CD14-positive monocyte (primary cell): Measurements from ENCODE around the gene ELMO1. TPM values are rescaled to one million over a fixed set of nuclear protein-coding genes. Genes with fewer than 3 reads are reported as not detected.

Source experiments
- DNase-seq, 3 donors: peaks; one replicate each; pipeline ENCODE4 v3.0.0-alpha.2; 2011 to 2022
- H2AFZ ChIP-seq: 2 replicates; pipeline ENCODE4 v1.6.0; 2012; ENCODE audit warnings: mild to moderate bottlenecking, low read depth, low read length, inconsistent platforms; ENCODE audit not compliant: insufficient read depth, poor library complexity, severe bottlenecking
- H3K27ac ChIP-seq, 2 donors: 1 replicate in 1 of 2; 2 replicates in 1 of 2; pipeline ENCODE4 v1.5.1; 2012 to 2013; ENCODE audit warnings: low read length in 2 of 2, control low read depth in 1 of 2, inconsistent platforms in 1 of 2, low read depth in 1 of 2, mild to moderate bottlenecking in 1 of 2
- H3K27me3 ChIP-seq, 2 donors: one replicate each; pipeline versions ENCODE4 v1.6.0 to v1.6.1; 2011 to 2013; ENCODE audit warnings: low read length in 2 of 2; ENCODE audit not compliant: control insufficient read depth in 2 of 2, insufficient read depth in 2 of 2
- H3K36me3 ChIP-seq, 2 donors: replicated peaks in 1 of 2; 1 replicate in 1 of 2; 2 replicates in 1 of 2; pipeline versions ENCODE4 v1.5.1 to v1.6.1; 2012 to 2013; ENCODE audit warnings: low read length in 2 of 2, control low read depth in 1 of 2, inconsistent platforms in 1 of 2, mild to moderate bottlenecking in 1 of 2; ENCODE audit not compliant: insufficient read depth in 2 of 2, control insufficient read depth in 1 of 2
- H3K4me1 ChIP-seq, 2 donors: 1 replicate in 1 of 2; 2 replicates in 1 of 2; pipeline versions ENCODE4 v1.5.1 to v1.6.1; 2012 to 2013; ENCODE audit warnings: low read length in 2 of 2, control low read depth in 1 of 2, inconsistent platforms in 1 of 2, mild to moderate bottlenecking in 1 of 2, moderate library complexity in 1 of 2; ENCODE audit not compliant: insufficient read depth in 2 of 2, control insufficient read depth in 1 of 2
- H3K4me2 ChIP-seq: replicated peaks from 2 replicates; pipeline ENCODE3; 2012; ENCODE audit warnings: low read length, moderate library complexity, mild to moderate bottlenecking; ENCODE audit not compliant: poor library complexity, severe bottlenecking; ENCODE audit errors: extremely low read depth
- H3K4me3 ChIP-seq, 3 experiments: fragments of 200-600 bp in 1 of 3; sonication (generic) in 1 of 3; replicated peaks in 1 of 3; 1 replicate in 2 of 3; 2 replicates in 1 of 3; pipeline ENCODE4 v1.5.1; 2011 to 2013; ENCODE audit warnings: low read length in 3 of 3, mild to moderate bottlenecking in 3 of 3, control low read depth in 2 of 3, low read depth in 2 of 3, inconsistent platforms in 1 of 3, moderate library complexity in 1 of 3
- H3K79me2 ChIP-seq: 2 replicates; pipeline ENCODE4 v1.6.0; 2012; ENCODE audit warnings: mild to moderate bottlenecking, control low read depth, inconsistent platforms, low read length, moderate library complexity; ENCODE audit not compliant: insufficient read depth
- H3K9ac ChIP-seq: 2 replicates; pipeline ENCODE4 v1.6.0; 2017; ENCODE audit warnings: low read length, mild to moderate bottlenecking; ENCODE audit not compliant: insufficient read depth, poor library complexity, severe bottlenecking
- H3K9me3 ChIP-seq, 2 donors: replicated peaks in 1 of 2; 1 replicate in 1 of 2; 2 replicates in 1 of 2; pipeline versions ENCODE4 v1.5.1 to v1.6.1; 2012 to 2013; ENCODE audit warnings: low read length in 2 of 2, control low read depth in 1 of 2; ENCODE audit not compliant: control insufficient read depth in 1 of 2, insufficient read depth in 1 of 2
- H4K20me1 ChIP-seq: 2 replicates; pipeline ENCODE4 v1.6.0; 2012; ENCODE audit warnings: mild to moderate bottlenecking, low read length, control low read depth, moderate library complexity; ENCODE audit not compliant: insufficient read depth
- H3K27ac Mint-ChIP-seq, 7 donors: one replicate each; pipeline ENCODE4 v1.8.0; 2020; ENCODE audit warnings: mild to moderate bottlenecking in 7 of 7, mixed read lengths in 7 of 7, moderate library complexity in 6 of 7, inconsistent platforms in 2 of 7
- H3K27me3 Mint-ChIP-seq, 3 donors: one replicate each; pipeline ENCODE4 v1.8.0; 2021 to 2022; ENCODE audit warnings: low read depth in 3 of 3, mild to moderate bottlenecking in 3 of 3, mixed read lengths in 3 of 3, moderate library complexity in 3 of 3, inconsistent platforms in 1 of 3
- H3K36me3 Mint-ChIP-seq, 2 donors: one replicate each; pipeline ENCODE4 v1.8.0; 2020; ENCODE audit warnings: mixed read lengths in 2 of 2, inconsistent platforms in 1 of 2, mild to moderate bottlenecking in 1 of 2
- H3K4me1 Mint-ChIP-seq: one replicate; pipeline ENCODE4 v1.8.0; 2020; ENCODE audit warnings: mild to moderate bottlenecking, mixed read lengths
- H3K4me3 Mint-ChIP-seq, 2 donors: one replicate each; pipeline ENCODE4 v1.8.0; 2020; ENCODE audit warnings: mild to moderate bottlenecking in 2 of 2, mixed read lengths in 2 of 2, moderate library complexity in 1 of 2
- H3K9me3 Mint-ChIP-seq, 7 donors: one replicate each; pipeline ENCODE4 v1.8.0; 2020 to 2022; ENCODE audit warnings: mixed read lengths in 7 of 7, mild to moderate bottlenecking in 6 of 7, moderate library complexity in 6 of 7, inconsistent platforms in 2 of 7
- CTCF ChIP-seq: fragments of 200-600 bp; IDR thresholded peaks from one replicate; pipeline ENCODE4 v1.8.0; 2022; ENCODE audit warnings: antibody characterized with exemption, mild to moderate bottlenecking
- WGBS: methylation state at CpG from one replicate; pipeline ENCODE4 v1.1.5; 2013; ENCODE audit warnings: missing lambda C conversion rate; ENCODE audit not compliant: insufficient coverage; 5-methylcytosine and 5-hydroxymethylcytosine counted together
- intact Hi-C, 2 donors: fragments of 100-400 bp; cut with micrococcal nuclease; formaldehyde crosslinking; loops; one replicate each; pipeline versions ENCODE4 v1.15.0 to v1.15.1; 2023
- polyA plus RNA-seq, 3 donors: library from polyadenylated mRNA; depleted of rRNA in 1 of 3; unstranded in 2 of 3; stranded (reverse) in 1 of 3; fragments of 300-500 nt in 2 of 3; fragments of >200 nt in 1 of 3; fragmentation: Illumina TruSeq in 2 of 3; gene quantifications; 1 replicate in 2 of 3; 2 replicates in 1 of 3; pipeline ENCODE4 v1.2.3, GENCODE V29; 2012 to 2021

The ELMO1 gene
- polyA plus RNA-seq, 3 donors, result 46.6 to 50.2 (median 46.7) TPM

- peaks cover 2 to 15% of the 10 kb centered on the region in 2 donors for H3K36me3 ChIP-seq
- H3K9me3 Mint-ChIP-seq, result peaks cover 2 to 5% (median 3%) of the 10 kb centered on the region in 7 donors
- H3K4me1 Mint-ChIP-seq, result peaks cover 29% of the 10 kb centered on the region
- intact Hi-C loops, result no loop called here
- peak overlapping the region; percentile 37 for H3K4me2 ChIP-seq
- H3K27me3 Mint-ChIP-seq, result peaks cover 0 to 5% (median 2%) of the 10 kb centered on the region in 3 donors
- H3K4me1 ChIP-seq, result peaks cover 15 to 58% of the 10 kb centered on the region in 2 donors
- H3K27me3 ChIP-seq, result no peaks in the 10 kb centered on the region
- H3K9me3 ChIP-seq, result peaks cover 0 to 3% of the 10 kb centered on the region in 2 donors
- peak overlapping the region in 2 of 7 donors; percentile 39 to 95 for H3K27ac Mint-ChIP-seq
- H3K27ac ChIP-seq, result peak overlapping the region in 1 of 2 donors; percentile 65
- no peak overlapping the region for H3K9ac ChIP-seq
- 94% methylated on average over 4 of the region's 6 CpGs for WGBS
- H3K79me2 ChIP-seq, result peaks cover 96% of the 10 kb centered on the region
- H2AFZ ChIP-seq, result no peak overlapping the region
- peaks cover 26 to 39% of the 10 kb centered on the region in 2 donors for H3K36me3 Mint-ChIP-seq
- H3K4me3 ChIP-seq, result peak overlapping the region in 1 of 3 experiments; percentile 25
- DNase-seq, result no peak
- H4K20me1 ChIP-seq, result peaks cover 68% of the 10 kb centered on the region
- no peak for TF ChIP-seq CTCF
- H3K4me3 Mint-ChIP-seq, result no peak overlapping the region
These were observed 32.1 kb downstream of the ELMO1 start for GRCh38 chr7:37416378-37417106.

- peaks cover 14 to 58% of the 10 kb centered on the region in 2 donors for H3K4me1 ChIP-seq
- peaks cover 29% of the 10 kb centered on the region for H3K4me1 Mint-ChIP-seq
- no CpG with 5 or more reads among the region's 1 CpG for WGBS
These were observed 33.0 kb downstream of the ELMO1 start for GRCh38 chr7:37415629-37416028.

More at GRCh38 chr7:37415629-37416028, 33.0 kb downstream of the ELMO1 start:
- Mint-ChIP-seq H3K27me3 (peaks cover 0 to 5% (median 2%) of the 10 kb centered on the region in 3 donors), H3K4me3 (no peak overlapping the region), H3K9me3 (peaks cover 2 to 5% (median 3%) of the 10 kb centered on the region in 7 donors), H3K36me3 (peaks cover 26 to 39% of the 10 kb centered on the region in 2 donors), H3K27ac (peak overlapping the region in 1 of 7 donors; percentile 35)
- H3K36me3 ChIP-seq, result peaks cover 2 to 15% of the 10 kb centered on the region in 2 donors
- peaks cover 92% of the 10 kb centered on the region for H3K79me2 ChIP-seq
- H3K4me2 ChIP-seq, result no peak overlapping the region
- intact Hi-C loops, result no loop called here
- peaks cover 0 to 3% of the 10 kb centered on the region in 2 donors for H3K9me3 ChIP-seq
- no peak overlapping the region for H2AFZ ChIP-seq
- peaks cover 60% of the 10 kb centered on the region for H4K20me1 ChIP-seq
- H3K27ac ChIP-seq, result no peak overlapping the region
- TF ChIP-seq CTCF, result no peak
- H3K27me3 ChIP-seq, result no peaks in the 10 kb centered on the region
- no peak overlapping the region for H3K4me3 ChIP-seq
- no peak overlapping the region for H3K9ac ChIP-seq
- no peak for DNase-seq
